ENCODE data around the gene TBC1D17.

TBC1D17 gene

GRCh38 chr19:49877020-49877878 is at the start of gene TBC1D17, which contains the start of gene AKT1S1:
TSS of gene TBC1D17 (plus strand) at chr19:49877702. CDS start at chr19:49877724, 22 bp downstream.
TSS of gene AKT1S1 (minus strand) at chr19:49877355. CDS start at chr19:49873295, 4,060 bp downstream.
- H3K27ac ChIP-seq: peak within 1 kb of the TSS; percentile 99
- TF ChIP-seq CTCF (conservative IDR thresholded peaks at IDR 0.05): no peak
- peak; percentile 73; the same call in 1 of the 2 replicates for TF ChIP-seq ZFX (IDR thresholded peaks at IDR 0.05)

GRCh38 chr19:49829200-49829599 is 48.3 kb upstream of the TBC1D17 start:
- no peak overlapping the region for H3K27ac ChIP-seq
- TF ChIP-seq CTCF (conservative IDR thresholded peaks at IDR 0.05) (no peak), ZFX (IDR thresholded peaks at IDR 0.05) (no peak)

- H3K27ac ChIP-seq: no peak overlapping the region
- no peak for TF ChIP-seq CTCF (conservative IDR thresholded peaks at IDR 0.05)
- no peak for TF ChIP-seq ZFX (IDR thresholded peaks at IDR 0.05)
Observed at GRCh38 chr19:49829721-49830120, 47.8 kb upstream of the TBC1D17 start.

- TF ChIP-seq ZFX (IDR thresholded peaks at IDR 0.05): no peak
- no peak for TF ChIP-seq CTCF (conservative IDR thresholded peaks at IDR 0.05)
- no peak overlapping the region for H3K27ac ChIP-seq
Observed at GRCh38 chr19:49830766-49831165, 46.7 kb upstream of the TBC1D17 start.

- TF ChIP-seq CTCF (conservative IDR thresholded peaks at IDR 0.05) (no peak), ZFX (IDR thresholded peaks at IDR 0.05) (no peak)
- no peak overlapping the region for H3K27ac ChIP-seq
Observed at GRCh38 chr19:49831592-49831991, 45.9 kb upstream of the TBC1D17 start.

GRCh38 chr19:49832556-49832955 is 44.9 kb upstream of the TBC1D17 start:
- H3K27ac ChIP-seq: no peak overlapping the region
- TF ChIP-seq CTCF (conservative IDR thresholded peaks at IDR 0.05): no peak
- TF ChIP-seq ZFX (IDR thresholded peaks at IDR 0.05): no peak

GRCh38 chr19:49833599-49833998 is 43.9 kb upstream of the TBC1D17 start:
- TF ChIP-seq ZFX (IDR thresholded peaks at IDR 0.05) (no peak), CTCF (conservative IDR thresholded peaks at IDR 0.05) (no peak)
- no peak overlapping the region for H3K27ac ChIP-seq

All from C4-2B (cell line).